ENCODE data around the gene CAMSAP3.

GRCh38 chr19:7625763-7626372 is 30.2 kb downstream of the CAMSAP3 start:
- TF ChIP-seq CTCF (conservative IDR thresholded peaks at IDR 0.05; ENCODE audit: low read depth, low read length) (no peak), EZH2 (IDR thresholded peaks at IDR 0.05; ENCODE audit: low read length, unreplicated experiment) (no peak), EZH2phosphoT487 (IDR thresholded peaks at IDR 0.05; ENCODE audit: borderline replicate concordance, low read length) (no peak)
